NCI-H1092 (cell line): Measurements from ENCODE around the gene SHROOM4.

Experiments
- DNase-seq: peaks from one replicate; lab custom pipeline; 2025; lab: John Stamatoyannopoulos, UW

The SHROOM4 gene

DNA sequence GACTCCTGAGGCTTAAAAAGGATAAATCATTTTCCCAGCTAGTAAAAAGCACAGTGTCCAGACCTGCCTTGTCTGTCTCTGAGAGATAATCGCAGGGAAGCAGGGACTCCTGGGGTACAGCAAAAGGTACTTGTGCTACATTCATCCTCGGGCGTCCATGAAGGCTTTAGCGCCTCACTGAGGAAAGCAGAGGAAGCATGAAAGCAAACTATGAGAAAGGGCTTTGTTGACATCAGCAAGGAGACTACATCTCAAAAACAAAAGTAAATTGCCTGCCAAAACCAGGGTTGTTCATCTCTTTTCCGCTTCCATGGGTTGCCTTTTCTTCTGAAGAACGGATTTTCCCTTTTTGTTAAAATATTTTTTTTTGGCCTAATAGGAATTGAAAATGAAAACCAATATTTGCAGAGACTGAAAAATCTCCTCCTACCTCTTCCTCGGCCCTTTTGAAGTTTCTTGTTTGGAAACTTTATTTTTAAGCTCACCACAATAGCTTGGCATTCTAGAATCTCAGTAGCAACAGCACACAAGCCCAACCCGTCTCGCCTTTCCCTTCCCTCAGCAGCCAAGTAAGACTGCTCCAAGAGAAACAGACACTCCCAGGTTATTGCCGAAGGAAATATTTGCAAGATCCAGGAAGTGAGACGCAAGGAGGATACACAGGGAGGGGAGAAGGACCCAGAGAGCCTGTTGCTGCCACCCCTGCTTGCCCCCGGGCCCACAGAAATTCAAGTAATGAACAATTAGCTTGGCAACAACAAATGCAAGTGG is 195.0 kb downstream of the SHROOM4 start:
- DNase-seq, result no peak

DNA sequence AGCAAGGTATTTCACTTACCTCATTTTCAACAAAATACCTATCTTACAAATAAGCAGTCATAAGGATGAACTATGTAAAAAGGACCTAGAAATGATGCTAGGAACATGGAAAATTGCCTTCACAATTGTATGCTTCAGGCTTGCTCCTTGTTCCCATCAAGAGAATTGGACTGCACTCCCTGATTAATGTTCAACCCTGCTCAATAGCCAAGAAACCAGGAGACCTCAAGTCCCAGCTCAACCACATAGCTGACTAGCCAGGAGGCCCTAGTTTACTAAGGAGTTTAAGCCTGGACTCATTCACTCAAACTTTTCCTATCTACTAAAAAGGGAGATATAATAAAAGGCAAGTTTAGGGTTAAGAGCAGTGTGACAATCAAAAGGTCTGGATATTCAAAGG is 196.8 kb downstream of the SHROOM4 start:
- DNase-seq, result no peak

DNA sequence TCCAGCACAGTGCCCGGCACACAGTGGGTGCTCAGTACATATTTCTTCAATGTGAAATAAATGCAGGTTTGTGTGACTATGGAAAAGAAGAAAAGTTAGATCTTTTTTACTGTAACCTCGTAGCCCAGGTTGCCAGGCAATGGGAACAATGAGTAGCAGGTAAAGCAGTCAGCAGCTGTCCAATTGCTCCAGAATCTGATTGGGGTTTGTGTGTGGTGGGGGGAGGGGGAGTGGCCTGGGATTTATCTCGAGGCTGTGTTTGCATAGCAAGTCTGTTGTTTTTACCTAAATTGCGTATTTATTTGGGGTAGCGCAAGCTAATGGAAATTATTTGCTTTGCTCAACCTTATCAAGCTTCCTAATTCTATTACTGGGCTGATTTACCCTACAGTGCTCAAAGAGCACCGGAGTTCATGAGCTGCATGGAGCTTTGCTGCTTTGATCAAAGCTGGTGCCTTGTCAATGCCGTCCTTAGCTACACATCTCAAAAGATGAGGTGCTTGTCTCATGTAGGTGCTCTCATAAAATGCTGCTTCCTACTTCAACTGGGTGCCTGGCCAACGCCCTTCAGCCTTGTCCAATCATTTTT is 198.3 kb downstream of the SHROOM4 start:
- no peak for DNase-seq

DNA sequence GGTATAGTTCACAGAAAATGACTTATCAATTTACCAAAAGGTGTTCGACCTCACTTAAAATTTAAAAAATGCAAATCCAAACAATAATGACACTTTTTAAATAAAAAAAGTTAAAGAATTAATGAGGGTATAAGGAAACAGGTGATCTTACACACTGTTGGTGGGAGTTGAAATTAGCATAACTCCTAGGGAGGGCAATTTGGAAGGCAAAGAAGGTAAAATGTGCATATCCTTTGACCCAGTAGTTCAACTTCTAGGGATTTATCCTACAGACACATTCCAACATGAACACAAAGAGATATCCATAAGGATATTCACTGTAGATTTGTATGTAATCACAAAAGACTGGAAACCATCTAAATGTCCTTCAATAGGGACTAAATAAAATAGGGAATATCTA is 199.5 kb downstream of the SHROOM4 start:
- DNase-seq, result no peak

DNA sequence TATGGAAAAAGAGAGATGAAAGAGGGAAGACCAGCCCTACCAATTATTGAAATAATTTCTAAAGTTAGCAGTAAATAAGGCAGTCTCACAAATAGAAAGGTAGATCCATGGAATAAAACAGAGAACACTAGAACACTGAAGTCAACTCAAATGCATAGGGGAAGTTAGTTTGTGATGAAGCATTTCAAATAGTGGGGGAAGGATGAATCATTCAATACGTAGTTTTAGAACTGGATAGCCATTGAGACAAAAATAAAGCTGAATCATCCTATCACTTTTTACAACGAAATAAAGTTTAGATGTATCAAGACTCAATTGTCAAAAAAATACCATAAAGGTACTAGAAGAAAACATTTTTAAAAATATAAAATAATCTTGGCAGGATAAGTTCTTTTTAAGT is 200.1 kb downstream of the SHROOM4 start:
- DNase-seq, result no peak

DNA sequence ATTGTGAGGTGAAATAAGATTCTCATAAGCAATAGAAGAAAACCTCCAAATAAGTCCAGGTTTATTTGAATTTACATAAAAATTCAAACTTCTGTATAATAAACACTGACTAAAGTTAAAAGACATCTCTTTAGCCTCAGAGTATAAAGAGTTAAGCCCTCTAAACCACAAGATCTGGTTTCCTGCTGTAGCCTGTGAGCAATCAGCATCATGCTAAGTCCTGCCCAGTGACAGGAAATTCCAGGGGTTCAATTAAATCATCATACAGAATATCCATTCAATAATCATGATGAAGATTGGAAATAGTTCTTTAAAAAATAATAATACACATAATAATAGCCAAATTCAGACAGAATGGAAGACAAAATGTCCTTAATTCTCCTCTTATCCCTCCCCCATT is 204.2 kb downstream of the SHROOM4 start:
- no peak for DNase-seq

DNA sequence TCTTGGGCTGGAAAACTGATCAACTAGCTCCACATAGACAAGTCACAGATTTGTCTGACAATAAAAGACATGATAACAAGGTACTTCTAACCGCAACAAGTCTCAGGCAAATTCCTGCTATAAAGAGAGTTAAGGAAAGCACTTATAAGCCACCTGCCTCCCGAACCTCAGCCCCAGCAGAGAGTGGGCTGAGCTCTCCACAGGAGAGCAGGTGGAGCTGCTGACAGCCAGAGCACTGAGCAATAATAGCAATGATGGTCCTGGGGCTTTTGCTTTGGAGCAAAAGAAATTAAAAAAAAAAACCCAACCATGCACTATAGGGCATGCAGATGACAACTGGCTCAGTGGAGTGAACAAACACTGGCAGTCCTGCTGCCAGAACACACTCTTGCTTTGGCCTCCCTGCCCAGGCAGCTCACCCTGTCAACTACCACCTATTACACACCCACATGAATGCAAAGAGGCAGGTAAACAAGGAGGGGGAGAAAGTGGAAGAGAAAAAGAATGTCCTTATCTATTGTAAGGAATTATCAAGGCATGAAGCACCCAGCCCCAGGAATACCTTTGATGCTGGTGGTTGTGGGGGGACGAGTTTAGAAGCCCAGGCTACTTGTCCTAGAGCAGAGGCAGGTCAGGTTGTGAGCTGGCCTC is 207.6 kb downstream of the SHROOM4 start:
- no peak for DNase-seq

DNA sequence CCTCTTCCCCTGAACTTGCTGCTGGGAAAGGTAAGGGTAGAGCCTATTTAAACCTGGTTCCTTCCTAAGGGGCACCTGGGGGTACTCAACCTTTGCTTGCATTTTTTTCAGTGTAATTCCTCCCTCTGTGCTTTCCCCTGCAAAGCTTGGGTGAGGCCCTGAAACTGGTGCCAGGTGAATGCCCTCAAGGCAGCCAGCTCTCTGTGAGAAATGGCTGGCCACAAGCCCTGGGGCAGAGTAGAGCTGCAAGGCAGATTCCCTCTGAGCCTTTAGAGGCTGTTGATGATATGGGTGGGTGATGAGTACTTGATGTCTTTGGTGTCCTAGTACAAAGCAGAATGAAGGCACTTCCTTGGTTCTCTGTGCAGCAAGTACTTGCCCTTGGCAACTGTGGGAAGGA is 217.9 kb downstream of the SHROOM4 start:
- no peak for DNase-seq

DNA sequence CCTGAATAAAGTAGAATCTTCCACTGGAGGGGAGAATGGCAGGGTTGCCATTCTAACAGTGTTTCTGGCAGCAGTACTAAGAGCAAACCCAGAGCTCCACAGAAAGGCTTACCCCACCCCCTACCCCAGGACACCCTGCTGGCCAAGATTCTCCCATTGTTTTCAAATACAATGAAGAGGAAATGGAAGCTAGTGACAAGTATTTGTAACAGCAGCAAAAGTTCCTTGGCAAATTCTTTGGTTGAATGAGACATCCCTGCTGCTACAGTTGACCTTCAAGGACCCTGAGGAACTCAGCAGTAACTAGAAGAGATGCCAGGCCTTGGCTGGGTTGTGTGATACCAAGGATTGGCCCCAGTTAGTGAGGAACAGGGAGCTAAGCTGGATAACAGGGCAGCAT is 219.2 kb downstream of the SHROOM4 start:
- DNase-seq, result no peak

DNA sequence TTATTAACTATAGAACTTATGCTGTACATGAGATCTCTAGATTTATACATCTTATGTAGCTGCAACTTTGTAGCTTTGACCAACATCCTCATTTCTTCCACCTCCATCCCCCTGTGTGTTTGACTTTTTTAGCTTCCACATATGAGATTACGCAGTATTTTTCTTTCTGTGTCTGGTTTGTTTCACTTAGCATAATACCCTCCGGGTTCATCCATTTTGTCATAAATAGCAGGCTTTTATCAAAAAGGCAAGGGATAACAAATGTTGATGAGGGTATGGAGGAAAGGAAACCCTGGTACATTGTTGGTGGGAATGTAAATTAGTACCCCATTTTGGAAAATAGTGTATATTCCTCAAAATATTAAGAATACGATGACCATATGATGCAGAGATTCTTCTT is 227.0 kb downstream of the SHROOM4 start:
- no peak for DNase-seq

DNA sequence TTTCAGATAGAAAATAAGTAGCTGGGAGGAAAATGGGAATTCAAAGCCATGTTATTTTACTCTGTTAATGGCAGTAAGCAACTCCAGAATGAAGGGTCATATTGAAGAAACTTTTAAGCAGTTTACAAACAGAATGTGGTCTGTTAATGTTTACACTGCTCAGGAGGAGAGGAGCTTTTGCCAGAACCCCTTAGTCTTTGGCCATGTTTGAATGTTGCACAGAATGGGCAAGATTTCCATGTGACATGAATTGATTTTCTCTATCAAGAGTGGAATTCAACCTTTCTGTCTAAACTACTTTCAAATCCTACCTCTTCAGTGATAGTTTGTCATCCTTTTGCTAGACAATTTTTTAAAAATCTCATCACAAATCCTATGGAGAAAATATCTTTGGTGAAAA is 227.6 kb downstream of the SHROOM4 start:
- no peak for DNase-seq

DNA sequence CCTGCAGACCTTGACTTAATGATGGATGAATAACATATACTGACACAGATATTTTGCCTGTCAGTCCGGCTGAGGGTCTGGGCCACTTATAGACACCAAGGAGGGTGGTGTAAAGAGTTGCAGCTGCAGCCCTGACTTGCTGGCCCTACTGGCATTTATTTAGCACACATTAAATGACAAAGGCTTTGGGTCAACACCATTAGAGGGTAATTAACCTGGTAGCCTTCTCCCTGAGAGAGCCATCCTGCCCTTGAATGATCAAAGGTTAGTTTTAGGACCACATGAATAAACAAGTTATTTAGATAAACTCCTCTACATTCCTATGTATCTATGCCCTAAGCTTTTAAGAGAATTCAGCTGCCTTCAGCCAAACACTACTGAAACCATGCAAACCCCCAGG is 232.6 kb downstream of the SHROOM4 start:
- DNase-seq, result no peak

DNA sequence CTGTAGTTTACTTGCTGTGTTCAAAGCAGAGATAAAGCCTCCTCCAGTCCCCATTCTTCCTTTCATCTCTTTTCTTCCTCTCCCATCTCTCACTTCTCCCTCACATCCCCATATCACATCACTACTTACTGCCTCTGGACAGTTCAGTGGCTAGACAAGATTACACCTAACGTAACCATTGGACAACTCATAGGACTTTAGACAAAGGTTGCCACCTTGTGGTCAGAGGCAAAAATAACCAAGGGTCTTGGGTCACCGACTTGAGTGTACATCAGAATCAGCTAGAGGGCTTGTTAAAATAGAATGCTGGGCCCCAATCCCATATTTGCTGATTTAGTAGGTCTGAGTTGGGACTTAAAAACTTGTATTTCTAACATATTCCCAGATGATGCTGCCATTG is 234.0 kb downstream of the SHROOM4 start:
- peak; percentile 78 for DNase-seq

DNA sequence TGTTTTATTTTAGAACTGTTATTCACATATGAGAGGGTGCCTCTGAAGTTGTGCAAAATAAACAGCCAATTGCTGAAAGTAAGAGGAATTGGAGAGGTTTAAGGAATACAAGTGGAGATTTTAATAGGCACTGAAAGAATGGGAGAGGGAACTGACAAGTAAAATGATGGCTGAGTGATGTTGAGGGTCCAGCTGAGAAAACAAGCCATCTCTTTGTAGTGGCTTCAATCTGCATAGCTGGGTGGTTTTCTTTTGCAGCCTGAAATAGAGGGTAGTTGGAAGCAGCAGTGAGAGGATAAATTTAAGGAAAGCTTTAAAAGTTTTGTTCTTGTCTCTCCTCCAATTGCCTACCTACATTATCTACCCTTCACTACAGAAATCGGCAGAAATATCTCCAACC is 236.7 kb downstream of the SHROOM4 start:
- DNase-seq, result peak; percentile 21

DNA sequence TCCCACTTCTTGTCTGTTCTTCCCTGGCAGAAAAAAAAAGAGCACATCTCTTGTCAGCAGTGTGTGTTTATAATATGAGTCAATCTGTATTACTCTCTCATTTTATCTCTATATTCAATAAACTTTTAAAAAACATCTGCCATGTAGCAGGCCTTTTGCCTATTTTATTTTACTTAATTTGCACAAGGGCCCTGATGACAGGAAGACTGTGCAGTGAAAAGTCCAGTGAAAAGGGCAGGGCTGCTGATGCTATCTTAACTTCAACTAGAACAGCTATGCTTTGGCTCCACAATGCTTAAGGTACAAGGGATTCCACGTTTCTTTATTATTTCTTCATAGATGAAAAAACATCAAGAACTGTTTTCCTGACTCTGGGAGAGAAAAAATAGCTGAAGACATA is 246.4 kb downstream of the SHROOM4 start:
- DNase-seq, result no peak

DNA sequence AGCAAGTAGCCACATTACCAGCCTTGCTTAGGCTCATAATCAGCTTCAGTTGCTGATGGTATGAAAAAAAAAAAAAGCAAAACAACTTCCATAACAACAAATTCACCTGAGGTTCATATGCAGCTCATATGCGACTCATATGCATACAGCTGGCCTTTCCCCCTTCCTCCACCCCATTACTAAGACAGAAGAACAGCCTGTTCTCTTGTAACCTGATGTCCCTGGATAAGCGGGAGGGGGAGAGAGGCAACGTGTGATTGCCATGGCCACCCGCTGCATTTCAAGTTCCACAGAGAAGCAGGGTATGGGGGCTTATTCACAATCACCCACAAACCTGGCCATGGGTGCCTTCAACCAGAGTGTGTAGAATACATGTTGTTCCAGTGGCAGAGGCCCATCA is 248.3 kb downstream of the SHROOM4 start:
- no peak for DNase-seq
